K562 (cell line): ENCODE measurements around the gene C22orf31. TPM values are rescaled to one million over a fixed set of nuclear protein-coding genes. Genes with fewer than 3 reads are reported as not detected.

Experiments
- ARID1B ChIP-seq: fragments of 450-650 bp; IDR thresholded peaks from 2 replicates; pipeline ENCODE4 v1.6.1; 2016; ENCODE audit warnings: antibody characterized with exemption, mild to moderate bottlenecking, inconsistent platforms
- CC2D1A ChIP-seq: fragments of 450-650 bp; IDR thresholded peaks from 2 replicates; pipeline ENCODE4 v1.6.1; 2017; ENCODE audit warnings: mild to moderate bottlenecking
- ELF2 ChIP-seq: fragments of 250-450 bp; sonication (Bioruptor Pico); IDR thresholded peaks from 2 replicates; pipeline ENCODE4 v1.5.0; 2021; ENCODE audit warnings: mild to moderate bottlenecking
- NRF1 ChIP-seq, 2 experiments: fragments of 450-650 bp; IDR thresholded peaks in 1 of 2; conservative IDR thresholded peaks in 1 of 2; 2 replicates each; pipeline ENCODE4 v1.6.1; 2014; ENCODE audit warnings: mild to moderate bottlenecking in 2 of 2
- SREBF2 ChIP-seq: sonication (generic); formaldehyde crosslinking; IDR thresholded peaks from 2 replicates; pipeline ENCODE4 v1.4.0; 2020; ENCODE audit warnings: mild to moderate bottlenecking, missing genetic modification reagents
- ZNF707 ChIP-seq: fragments of 250-450 bp; sonication (Bioruptor Pico); conservative IDR thresholded peaks from 2 replicates; pipeline ENCODE4 v1.8.0; 2022; ENCODE audit warnings: inconsistent platforms, mild to moderate bottlenecking, moderate library complexity
- polyA plus RNA-seq, 8 experiments: library from polyadenylated mRNA; depleted of rRNA in 4 of 8; stranded (reverse) in 5 of 8; unstranded in 3 of 8; fragments of >200 nt; fragmentation: Nextera tagmentation in 2 of 8; fragmentation: Illumina TruSeq in 1 of 8; extraction: Ambion mirVana in 2 of 8; extraction: Trizol in 1 of 8; gene quantifications; 2 replicates each; pipeline versions ENCODE4 v1.2.1 to v1.2.3, GENCODE V29; 2011 to 2014; ENCODE audit warnings: inconsistent platforms in 1 of 8, missing spikeins in 1 of 8
- total RNA-seq, 7 experiments: library from RNA; depleted of rRNA in 6 of 7; stranded (reverse); fragments of >200 nt in 6 of 7; fragmentation: Illumina TruSeq in 2 of 7; extraction: Trizol in 2 of 7; gene quantifications; 2 replicates each; pipeline versions ENCODE4 v1.2.1 to v1.2.3, GENCODE V29; 2011 to 2021; ENCODE audit warnings: low replicate concordance in 1 of 7
- TF ChIP-seq, protein P1 (sequence below): fragments of 200-800 bp; sonication (Bioruptor generic); IDR thresholded peaks from 2 replicates; pipeline ENCODE4 v1.6.1; 2016; ENCODE audit warnings: missing genetic modification characterization, missing compliant biosample characterization
- TF ChIP-seq, protein P2 (sequence below): fragments of 450-650 bp; IDR thresholded peaks from 2 replicates; pipeline ENCODE4 v1.6.1; 2018; ENCODE audit not compliant: partially characterized antibody

Gene C22orf31
- total and polyA plus RNA-seq, 9 of the 15 experiments (the other 6 are each of a cell fraction or from before 2014, with no cell fraction given), result not detected

DNA sequence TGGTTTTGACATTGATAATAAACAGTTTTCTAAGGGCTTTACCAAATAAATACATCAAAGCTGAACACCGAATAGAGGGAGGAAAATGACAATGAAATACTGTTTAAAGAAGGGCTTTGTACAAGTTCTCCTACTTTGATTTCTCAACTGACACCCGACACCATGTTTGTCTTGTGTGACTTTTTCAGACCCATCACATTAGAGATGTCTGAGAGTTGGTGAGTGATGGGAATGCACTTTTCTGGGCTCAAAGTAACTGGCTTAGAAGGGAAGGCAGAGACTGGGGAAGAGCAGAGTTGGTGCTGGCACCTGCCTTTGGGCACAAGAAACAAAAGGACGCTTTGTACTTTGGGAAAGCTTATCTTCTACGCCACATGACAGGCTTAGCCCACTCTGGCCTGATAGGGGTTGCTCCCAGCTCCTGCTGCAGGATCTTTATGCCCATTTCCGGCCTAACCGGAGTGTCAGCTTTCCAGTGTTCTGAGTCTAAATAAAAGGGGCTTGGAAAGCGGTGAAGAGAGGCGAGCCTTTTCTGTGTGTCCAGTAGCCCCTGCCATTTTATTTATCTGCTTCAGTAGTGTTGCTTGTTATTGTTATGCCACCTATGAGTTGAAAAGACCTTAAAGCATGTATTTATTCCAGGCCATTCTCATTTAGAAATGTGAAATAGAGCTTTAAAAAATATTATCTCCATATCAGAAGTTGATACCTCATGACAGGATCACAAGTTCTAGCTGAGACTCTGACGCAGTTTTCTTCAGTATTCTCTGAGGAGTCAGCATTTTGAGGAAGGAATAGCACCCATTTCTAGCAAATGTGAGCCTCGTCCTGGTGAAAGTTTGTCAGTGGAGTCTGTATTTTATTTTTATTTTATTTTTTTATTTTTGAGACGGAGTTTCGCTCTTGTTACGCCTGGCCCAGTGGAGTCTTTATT is 35.4 kb upstream of the C22orf31 start (continued):
- TF ChIP-seq, protein P1, sequence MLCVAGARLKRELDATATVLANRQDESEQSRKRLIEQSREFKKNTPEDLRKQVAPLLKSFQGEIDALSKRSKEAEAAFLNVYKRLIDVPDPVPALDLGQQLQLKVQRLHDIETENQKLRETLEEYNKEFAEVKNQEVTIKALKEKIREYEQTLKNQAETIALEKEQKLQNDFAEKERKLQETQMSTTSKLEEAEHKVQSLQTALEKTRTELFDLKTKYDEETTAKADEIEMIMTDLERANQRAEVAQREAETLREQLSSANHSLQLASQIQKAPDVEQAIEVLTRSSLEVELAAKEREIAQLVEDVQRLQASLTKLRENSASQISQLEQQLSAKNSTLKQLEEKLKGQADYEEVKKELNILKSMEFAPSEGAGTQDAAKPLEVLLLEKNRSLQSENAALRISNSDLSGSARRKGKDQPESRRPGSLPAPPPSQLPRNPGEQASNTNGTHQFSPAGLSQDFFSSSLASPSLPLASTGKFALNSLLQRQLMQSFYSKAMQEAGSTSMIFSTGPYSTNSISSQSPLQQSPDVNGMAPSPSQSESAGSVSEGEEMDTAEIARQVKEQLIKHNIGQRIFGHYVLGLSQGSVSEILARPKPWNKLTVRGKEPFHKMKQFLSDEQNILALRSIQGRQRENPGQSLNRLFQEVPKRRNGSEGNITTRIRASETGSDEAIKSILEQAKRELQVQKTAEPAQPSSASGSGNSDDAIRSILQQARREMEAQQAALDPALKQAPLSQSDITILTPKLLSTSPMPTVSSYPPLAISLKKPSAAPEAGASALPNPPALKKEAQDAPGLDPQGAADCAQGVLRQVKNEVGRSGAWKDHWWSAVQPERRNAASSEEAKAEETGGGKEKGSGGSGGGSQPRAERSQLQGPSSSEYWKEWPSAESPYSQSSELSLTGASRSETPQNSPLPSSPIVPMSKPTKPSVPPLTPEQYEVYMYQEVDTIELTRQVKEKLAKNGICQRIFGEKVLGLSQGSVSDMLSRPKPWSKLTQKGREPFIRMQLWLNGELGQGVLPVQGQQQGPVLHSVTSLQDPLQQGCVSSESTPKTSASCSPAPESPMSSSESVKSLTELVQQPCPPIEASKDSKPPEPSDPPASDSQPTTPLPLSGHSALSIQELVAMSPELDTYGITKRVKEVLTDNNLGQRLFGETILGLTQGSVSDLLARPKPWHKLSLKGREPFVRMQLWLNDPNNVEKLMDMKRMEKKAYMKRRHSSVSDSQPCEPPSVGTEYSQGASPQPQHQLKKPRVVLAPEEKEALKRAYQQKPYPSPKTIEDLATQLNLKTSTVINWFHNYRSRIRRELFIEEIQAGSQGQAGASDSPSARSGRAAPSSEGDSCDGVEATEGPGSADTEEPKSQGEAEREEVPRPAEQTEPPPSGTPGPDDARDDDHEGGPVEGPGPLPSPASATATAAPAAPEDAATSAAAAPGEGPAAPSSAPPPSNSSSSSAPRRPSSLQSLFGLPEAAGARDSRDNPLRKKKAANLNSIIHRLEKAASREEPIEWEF (CRISPR knock-in tag), result 0 out of 2 replicates have a peak, but pooled peaks have one; percentile 48
- TF ChIP-seq ELF2 (CRISPR knock-in tag), result no peak
- TF ChIP-seq CC2D1A, result no peak; the same call in 1 of the 2 replicates
- no peak for TF ChIP-seq SREBF2 (CRISPR knock-in tag)
- TF ChIP-seq, protein P2, sequence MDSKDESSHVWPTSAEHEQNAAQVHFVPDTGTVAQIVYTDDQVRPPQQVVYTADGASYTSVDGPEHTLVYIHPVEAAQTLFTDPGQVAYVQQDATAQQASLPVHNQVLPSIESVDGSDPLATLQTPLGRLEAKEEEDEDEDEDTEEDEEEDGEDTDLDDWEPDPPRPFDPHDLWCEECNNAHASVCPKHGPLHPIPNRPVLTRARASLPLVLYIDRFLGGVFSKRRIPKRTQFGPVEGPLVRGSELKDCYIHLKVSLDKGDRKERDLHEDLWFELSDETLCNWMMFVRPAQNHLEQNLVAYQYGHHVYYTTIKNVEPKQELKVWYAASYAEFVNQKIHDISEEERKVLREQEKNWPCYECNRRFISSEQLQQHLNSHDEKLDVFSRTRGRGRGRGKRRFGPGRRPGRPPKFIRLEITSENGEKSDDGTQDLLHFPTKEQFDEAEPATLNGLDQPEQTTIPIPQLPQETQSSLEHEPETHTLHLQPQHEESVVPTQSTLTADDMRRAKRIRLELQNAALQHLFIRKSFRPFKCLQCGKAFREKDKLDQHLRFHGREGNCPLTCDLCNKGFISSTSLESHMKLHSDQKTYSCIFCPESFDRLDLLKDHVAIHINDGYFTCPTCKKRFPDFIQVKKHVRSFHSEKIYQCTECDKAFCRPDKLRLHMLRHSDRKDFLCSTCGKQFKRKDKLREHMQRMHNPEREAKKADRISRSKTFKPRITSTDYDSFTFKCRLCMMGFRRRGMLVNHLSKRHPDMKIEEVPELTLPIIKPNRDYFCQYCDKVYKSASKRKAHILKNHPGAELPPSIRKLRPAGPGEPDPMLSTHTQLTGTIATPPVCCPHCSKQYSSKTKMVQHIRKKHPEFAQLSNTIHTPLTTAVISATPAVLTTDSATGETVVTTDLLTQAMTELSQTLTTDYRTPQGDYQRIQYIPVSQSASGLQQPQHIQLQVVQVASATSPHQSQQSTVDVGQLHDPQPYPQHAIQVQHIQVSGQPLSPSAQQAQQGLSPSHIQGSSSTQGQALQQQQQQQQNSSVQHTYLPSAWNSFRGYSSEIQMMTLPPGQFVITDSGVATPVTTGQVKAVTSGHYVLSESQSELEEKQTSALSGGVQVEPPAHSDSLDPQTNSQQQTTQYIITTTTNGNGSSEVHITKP, result peak; percentile 89
- TF ChIP-seq ZNF707 (CRISPR knock-in tag), result no peak
- TF ChIP-seq NRF1 (conservative IDR thresholded peaks at IDR 0.05 in 1 of 2, IDR thresholded peaks at IDR 0.05 in 1 of 2), result 0 out of 4 replicates have a peak, but pooled peaks of 1 of the 2 experiments have one; percentile 12
- peak; percentile 87 for TF ChIP-seq ARID1B
